ENCODE data around the gene COL8A2.
"Not testable (repeated sequence)": the region's sequence is repeated elsewhere in the genome, so short reads cannot be mapped to it uniquely, and the experiment has no call there.

The COL8A2 gene

GRCh38 chr1:36125129-36125991 is at the start of gene COL8A2:
Gene COL8A2 (minus strand): TSS chr1:36125222. CDS start chr1:36100242, 24,980 bp downstream.
- DNase-seq (ENCODE audit: low read depth), result no peak

- DNase-seq (ENCODE audit: low read depth), result no peak
Measured at GRCh38 chr1:36174713-36175112, 49.7 kb upstream of the COL8A2 start.

GRCh38 chr1:36172983-36173382 is 48.0 kb upstream of the COL8A2 start:
- DNase-seq (ENCODE audit: low read depth), result no peak

GRCh38 chr1:36172017-36172747 is 47.2 kb upstream of the COL8A2 start:
- no peak for DNase-seq (ENCODE audit: low read depth)

GRCh38 chr1:36170643-36171412 is 45.8 kb upstream of the COL8A2 start:
- no peak for DNase-seq (ENCODE audit: low read depth)

GRCh38 chr1:36168514-36168913 is 43.5 kb upstream of the COL8A2 start:
- no peak for DNase-seq (ENCODE audit: low read depth)

- no peak for DNase-seq (ENCODE audit: low read depth)
Measured at GRCh38 chr1:36166938-36167905, 42.2 kb upstream of the COL8A2 start.

- DNase-seq (ENCODE audit: low read depth), result no peak
Measured at GRCh38 chr1:36166136-36166535, 41.1 kb upstream of the COL8A2 start.

- no peak for DNase-seq (ENCODE audit: low read depth)
Measured at GRCh38 chr1:36165145-36165544, 40.1 kb upstream of the COL8A2 start.

GRCh38 chr1:36164361-36164760 is 39.3 kb upstream of the COL8A2 start:
- DNase-seq (ENCODE audit: low read depth), result no peak

- DNase-seq (ENCODE audit: low read depth), result no peak
Measured at GRCh38 chr1:36163426-36163825, 38.4 kb upstream of the COL8A2 start.

GRCh38 chr1:36162680-36163239 is 37.7 kb upstream of the COL8A2 start:
- no peak for DNase-seq (ENCODE audit: low read depth)

GRCh38 chr1:36161641-36162531 is 36.9 kb upstream of the COL8A2 start:
- DNase-seq (ENCODE audit: low read depth), result peak; percentile 24

- DNase-seq (ENCODE audit: low read depth), result peak; percentile 42
Measured at GRCh38 chr1:36160949-36161485, 36.0 kb upstream of the COL8A2 start.

- no peak for DNase-seq (ENCODE audit: low read depth)
Measured at GRCh38 chr1:36160388-36160948, 35.4 kb upstream of the COL8A2 start.

GRCh38 chr1:36159614-36160387 is 34.8 kb upstream of the COL8A2 start:
- DNase-seq (ENCODE audit: low read depth), result no peak

- DNase-seq (ENCODE audit: low read depth), result not testable (repeated sequence)
Measured at GRCh38 chr1:36158827-36159252, 33.8 kb upstream of the COL8A2 start.
